ENCODE measurements around the gene OR51G1.

DNA sequence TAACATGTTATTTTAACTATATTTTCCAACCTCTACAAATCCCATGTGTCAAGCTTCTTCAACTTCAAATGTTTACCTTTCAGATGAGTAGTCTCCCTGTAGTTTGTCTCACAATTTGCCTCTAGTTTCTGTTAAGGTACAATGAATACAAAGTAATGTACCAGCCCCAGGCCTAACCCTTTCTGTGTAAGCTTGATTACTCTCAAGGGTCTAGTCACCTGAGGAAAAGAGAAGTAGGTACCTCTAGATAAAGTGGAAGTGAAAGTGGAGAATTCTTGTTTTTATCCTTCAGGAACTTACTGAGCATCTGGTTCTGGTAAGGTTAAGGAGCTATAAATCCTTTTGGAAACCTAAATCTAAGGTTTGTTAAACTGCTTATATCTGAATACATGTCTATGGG lies 20.7 kb downstream of the OR51G1 start, which contains the start of gene OR51A7:
- TF ChIP-seq GABPA (IDR thresholded peaks at IDR 0.05; ENCODE audit: low read depth) = no peak
- TF ChIP-seq, protein P1, sequence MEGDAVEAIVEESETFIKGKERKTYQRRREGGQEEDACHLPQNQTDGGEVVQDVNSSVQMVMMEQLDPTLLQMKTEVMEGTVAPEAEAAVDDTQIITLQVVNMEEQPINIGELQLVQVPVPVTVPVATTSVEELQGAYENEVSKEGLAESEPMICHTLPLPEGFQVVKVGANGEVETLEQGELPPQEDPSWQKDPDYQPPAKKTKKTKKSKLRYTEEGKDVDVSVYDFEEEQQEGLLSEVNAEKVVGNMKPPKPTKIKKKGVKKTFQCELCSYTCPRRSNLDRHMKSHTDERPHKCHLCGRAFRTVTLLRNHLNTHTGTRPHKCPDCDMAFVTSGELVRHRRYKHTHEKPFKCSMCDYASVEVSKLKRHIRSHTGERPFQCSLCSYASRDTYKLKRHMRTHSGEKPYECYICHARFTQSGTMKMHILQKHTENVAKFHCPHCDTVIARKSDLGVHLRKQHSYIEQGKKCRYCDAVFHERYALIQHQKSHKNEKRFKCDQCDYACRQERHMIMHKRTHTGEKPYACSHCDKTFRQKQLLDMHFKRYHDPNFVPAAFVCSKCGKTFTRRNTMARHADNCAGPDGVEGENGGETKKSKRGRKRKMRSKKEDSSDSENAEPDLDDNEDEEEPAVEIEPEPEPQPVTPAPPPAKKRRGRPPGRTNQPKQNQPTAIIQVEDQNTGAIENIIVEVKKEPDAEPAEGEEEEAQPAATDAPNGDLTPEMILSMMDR (IDR thresholded peaks at IDR 0.05; ENCODE audit: insufficient read depth, low read length) = no peak

All from HL-60 (cell line).